GM10847 (cell line): ENCODE results near the gene PUS7L.

Experiments
- POLR2A ChIP-seq: IDR thresholded peaks from 2 replicates; pipeline ENCODE4 v1.6.1; 2011; ENCODE audit not compliant: insufficient read length; ENCODE audit errors: extremely low read depth

PUS7L gene

GRCh38 chr12:43696154-43696553, 62.4 kb downstream of the PUS7L start:
- no peak for TF ChIP-seq POLR2A

GRCh38 chr12:43694879-43695278, 63.7 kb downstream of the PUS7L start:
- no peak for TF ChIP-seq POLR2A

GRCh38 chr12:43692064-43692463, 66.5 kb downstream of the PUS7L start:
- no peak for TF ChIP-seq POLR2A

- no peak for TF ChIP-seq POLR2A
These were observed 82.3 kb downstream of the PUS7L start for GRCh38 chr12:43676183-43676813.

GRCh38 chr12:43675048-43675904, 83.3 kb downstream of the PUS7L start:
- TF ChIP-seq POLR2A, result no peak

- TF ChIP-seq POLR2A, result no peak
These were observed 89.2 kb downstream of the PUS7L start for GRCh38 chr12:43669373-43669772.
